Activated B cell treated with CpG ODN at 0.5 μM for 24 hours (primary cell): Measurements from ENCODE around the gene TRIM7. TPM values are rescaled to one million over a fixed set of nuclear protein-coding genes. Genes with fewer than 3 reads are reported as not detected.

Experiments used
- ATAC-seq: fragments of 200-7000 bp; cut with Tn5 transposase; one replicate; pipeline ENCODE4 v1.10.0; 2021; ENCODE audit warnings: low read depth, mild to moderate bottlenecking, moderate library complexity
- CTCF ChIA-PET: fragments of 350-600 bp; sonication (Branson Sonifier 250); formaldehyde crosslinking; loops from one replicate; lab custom pipeline; 2021; ENCODE audit warnings: antibody characterized with exemption; lab: Charles Lee
- POLR2A ChIA-PET: fragments of 350-600 bp; sonication (Branson Sonifier 250); formaldehyde crosslinking; loops from one replicate; lab custom pipeline; 2021; ENCODE audit warnings: antibody characterized with exemption; lab: Charles Lee
- DNase-seq: peaks from one replicate; pipeline ENCODE4 v3.0.0; 2022
- H3K27ac Mint-ChIP-seq: one replicate; pipeline ENCODE4 v1.8.0; 2020; ENCODE audit warnings: mixed read lengths
- H3K27me3 Mint-ChIP-seq: one replicate; pipeline ENCODE4 v1.8.0; 2021; ENCODE audit warnings: mixed read lengths
- H3K36me3 Mint-ChIP-seq: one replicate; pipeline ENCODE4 v1.8.0; 2021; ENCODE audit warnings: low read depth, mixed read lengths
- H3K4me1 Mint-ChIP-seq: one replicate; pipeline ENCODE4 v1.8.0; 2021; ENCODE audit warnings: mixed read lengths
- H3K4me3 Mint-ChIP-seq: one replicate; pipeline ENCODE4 v1.8.0; 2020; ENCODE audit warnings: mild to moderate bottlenecking, mixed read lengths
- H3K9me3 Mint-ChIP-seq: one replicate; pipeline ENCODE4 v1.8.0; 2020; ENCODE audit warnings: mixed read lengths
- intact Hi-C: fragments of 100-400 bp; cut with micrococcal nuclease; formaldehyde crosslinking; loops from one replicate; pipeline ENCODE4 v1.15.1; 2024
- total RNA-seq: library from RNA; stranded (reverse); gene quantifications from 2 replicates; pipeline ENCODE4 v1.2.3, GENCODE V29; 2022
- TF ChIP-seq, protein P1 (sequence below): fragments of 200-600 bp; IDR thresholded peaks from one replicate; pipeline ENCODE4 v1.8.0; 2022; ENCODE audit warnings: antibody characterized with exemption, mild to moderate bottlenecking

The TRIM7 gene
- total RNA-seq, 1 donor from 2014 or later: 0.51 TPM

DNA sequence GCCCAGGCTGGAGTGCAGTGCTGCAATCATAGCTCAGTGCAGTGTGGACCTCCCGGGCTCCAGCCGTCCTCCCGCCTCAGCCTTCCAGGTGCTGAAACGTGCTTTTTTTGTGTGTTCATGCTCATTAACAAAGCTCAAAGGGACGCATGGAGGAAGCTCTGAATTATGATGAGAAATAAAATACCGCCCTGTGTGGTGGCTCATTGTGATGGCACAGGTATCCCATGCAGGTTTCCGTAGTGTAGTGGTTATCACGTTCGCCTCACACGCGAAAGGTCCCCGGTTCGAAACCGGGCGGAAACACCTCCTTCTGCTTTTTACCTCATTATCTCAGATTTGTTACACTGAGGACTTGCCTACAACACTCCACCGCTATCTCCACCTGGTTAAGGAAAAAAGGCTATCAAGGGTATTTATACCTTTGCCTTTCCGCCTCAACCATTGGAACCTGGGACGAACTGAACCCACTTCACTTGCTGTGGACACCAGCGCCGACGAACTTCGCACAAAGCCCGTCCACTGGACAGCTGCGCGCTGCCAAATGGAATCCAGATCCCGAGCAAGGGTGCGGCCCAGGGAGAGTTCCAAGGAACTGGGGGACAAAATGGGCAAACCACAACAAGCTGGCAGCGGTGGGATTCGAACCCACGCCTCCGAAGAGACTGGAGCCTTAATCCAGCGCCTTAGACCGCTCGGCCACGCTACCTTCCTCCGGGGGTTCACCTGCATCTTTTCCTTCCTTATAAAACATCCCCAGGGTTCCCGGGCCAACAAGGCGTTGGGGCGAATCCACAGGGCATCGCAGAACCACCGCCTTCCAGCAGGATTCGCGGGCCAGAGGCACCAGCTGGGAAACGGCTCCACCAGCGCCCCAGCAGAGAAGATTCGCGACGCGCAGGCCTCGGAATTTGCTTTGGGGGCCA, 31.3 kb downstream of the TRIM7 start:
- intact Hi-C loops: loop anchor here (1.0 to 5.0 kb wide), 3 partner anchors 9 to 76 kb away; no protein-coding TSS in a partner anchor
- Mint-ChIP-seq H3K4me1 (peaks cover 33% of the 10 kb centered on the region), H3K27me3 (peaks cover 16% of the 10 kb centered on the region), H3K27ac (peak overlapping the region; percentile 78), H3K36me3 (no peaks in the 10 kb centered on the region), H3K9me3 (no peaks in the 10 kb centered on the region), H3K4me3 (peak overlapping the region; percentile 83)
- ChIA-PET POLR2A (interaction anchor here (0.5 to 1.8 kb wide), 8 partner anchors 10 to 123 kb away, joined by 3 to 14 read pairs (median 4); partner anchors contain the start of genes TRIM41 and TRIM7), CTCF (interaction anchor here (0.6 to 2.0 kb wide), 6 partner anchors 11 to 63 kb away, joined by 3 to 6 read pairs (median 4); no protein-coding TSS in a partner anchor)
- ATAC-seq (peak; percentile 76), DNase-seq (peak; percentile 40)
- TF ChIP-seq, protein P1, sequence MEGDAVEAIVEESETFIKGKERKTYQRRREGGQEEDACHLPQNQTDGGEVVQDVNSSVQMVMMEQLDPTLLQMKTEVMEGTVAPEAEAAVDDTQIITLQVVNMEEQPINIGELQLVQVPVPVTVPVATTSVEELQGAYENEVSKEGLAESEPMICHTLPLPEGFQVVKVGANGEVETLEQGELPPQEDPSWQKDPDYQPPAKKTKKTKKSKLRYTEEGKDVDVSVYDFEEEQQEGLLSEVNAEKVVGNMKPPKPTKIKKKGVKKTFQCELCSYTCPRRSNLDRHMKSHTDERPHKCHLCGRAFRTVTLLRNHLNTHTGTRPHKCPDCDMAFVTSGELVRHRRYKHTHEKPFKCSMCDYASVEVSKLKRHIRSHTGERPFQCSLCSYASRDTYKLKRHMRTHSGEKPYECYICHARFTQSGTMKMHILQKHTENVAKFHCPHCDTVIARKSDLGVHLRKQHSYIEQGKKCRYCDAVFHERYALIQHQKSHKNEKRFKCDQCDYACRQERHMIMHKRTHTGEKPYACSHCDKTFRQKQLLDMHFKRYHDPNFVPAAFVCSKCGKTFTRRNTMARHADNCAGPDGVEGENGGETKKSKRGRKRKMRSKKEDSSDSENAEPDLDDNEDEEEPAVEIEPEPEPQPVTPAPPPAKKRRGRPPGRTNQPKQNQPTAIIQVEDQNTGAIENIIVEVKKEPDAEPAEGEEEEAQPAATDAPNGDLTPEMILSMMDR: no peak

DNA sequence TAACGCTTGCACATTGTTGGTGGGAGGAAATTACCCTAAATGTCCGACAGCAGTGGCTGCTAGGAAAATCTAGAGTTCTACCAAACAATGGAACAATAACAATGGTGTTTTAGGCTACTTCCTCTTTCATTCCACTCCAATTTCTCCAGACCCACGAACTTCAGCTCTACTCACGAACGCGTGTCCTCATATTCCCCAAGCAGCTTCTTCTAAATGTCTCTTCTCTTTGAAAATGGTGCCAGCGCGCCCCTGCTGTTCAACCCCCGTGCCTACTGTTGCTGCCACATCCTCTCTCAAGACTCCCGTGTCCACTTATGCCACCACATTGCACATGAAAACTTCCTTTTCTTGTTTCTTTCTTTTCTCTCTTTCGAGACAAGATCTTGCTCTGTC, 32.0 kb downstream of the TRIM7 start:
- CTCF ChIA-PET: interaction anchor here (1.3 to 2.0 kb wide), 5 partner anchors 11 to 19 kb away, joined by 3 to 6 read pairs (median 4); no protein-coding TSS in a partner anchor
- peaks cover 33% of the 10 kb centered on the region for H3K4me1 Mint-ChIP-seq
- H3K9me3 Mint-ChIP-seq: no peaks in the 10 kb centered on the region
- peak overlapping the region; percentile 78 for H3K27ac Mint-ChIP-seq
- intact Hi-C loops: loop anchor here (1.0 to 5.0 kb wide), 3 partner anchors 9 to 76 kb away; no protein-coding TSS in a partner anchor
- no peaks in the 10 kb centered on the region for H3K36me3 Mint-ChIP-seq
- peak overlapping the region; percentile 83 for H3K4me3 Mint-ChIP-seq
- peaks cover 19% of the 10 kb centered on the region for H3K27me3 Mint-ChIP-seq
- DNase-seq (no peak), ATAC-seq (peak; percentile 35)
- POLR2A ChIA-PET: interaction anchor here (1.0 to 1.8 kb wide), 6 partner anchors 10 to 50 kb away, joined by 3 to 14 read pairs (median 4); partner anchors contain the start of genes TRIM41 and TRIM7
- TF ChIP-seq, protein P1: no peak

DNA sequence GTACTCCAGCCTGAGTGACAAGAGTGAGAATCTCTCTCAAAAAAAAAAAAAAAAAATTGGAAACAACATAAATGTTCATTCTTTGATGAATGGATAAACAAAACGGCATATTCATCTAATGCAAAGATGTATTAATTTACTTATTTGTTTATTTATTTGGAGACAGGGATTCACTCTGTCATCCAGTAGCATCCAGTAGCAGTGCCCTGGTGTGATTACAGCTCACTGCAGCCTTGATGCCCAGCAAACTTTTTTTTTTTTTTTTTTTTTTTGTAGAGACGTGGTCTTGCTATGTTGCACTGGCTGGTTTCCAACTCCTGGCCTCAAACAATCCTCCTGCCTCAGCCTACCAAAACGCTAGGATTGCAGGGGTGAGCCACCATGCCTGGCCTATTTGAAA, 33.2 kb downstream of the TRIM7 start:
- CTCF ChIA-PET: interaction anchor here (2.0 kb wide), 1 partner anchor 15 kb away, joined by 6 read pairs; no protein-coding TSS in a partner anchor
- Mint-ChIP-seq H3K27me3 (peaks cover 26% of the 10 kb centered on the region), H3K9me3 (peaks cover under 1% of the 10 kb centered on the region), H3K4me1 (peaks cover 45% of the 10 kb centered on the region), H3K27ac (no peak overlapping the region), H3K4me3 (no peak overlapping the region), H3K36me3 (no peaks in the 10 kb centered on the region)
- ATAC-seq (no peak), DNase-seq (no peak)
- intact Hi-C loops: loop anchor here (5.0 kb wide), 1 partner anchor 74 kb away; no protein-coding TSS in a partner anchor
- POLR2A ChIA-PET: interaction anchor here (1.0 to 1.2 kb wide), 2 partner anchors 18 to 90 kb away, joined by 3 to 7 read pairs; no protein-coding TSS in a partner anchor
- TF ChIP-seq, protein P1: no peak

DNA sequence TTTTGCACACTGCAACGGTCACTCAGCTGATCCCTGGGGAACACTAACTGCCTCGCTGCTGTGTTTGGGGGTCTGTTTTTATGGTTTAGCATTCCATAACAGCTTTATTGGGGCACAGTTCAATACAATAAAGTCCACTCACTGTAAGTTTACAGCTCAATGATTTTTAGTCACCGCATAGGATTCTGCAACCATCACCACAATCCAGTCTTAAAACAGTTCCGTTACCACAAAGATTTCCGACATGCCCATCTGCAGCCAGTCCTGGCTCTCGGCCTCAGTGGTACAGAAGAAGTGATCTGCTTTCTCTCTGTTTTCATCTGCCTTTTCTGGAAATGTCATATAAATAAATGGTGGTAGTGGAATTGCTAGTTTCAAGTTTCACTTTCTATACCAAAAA, 34.0 kb downstream of the TRIM7 start:
- Mint-ChIP-seq H3K9me3 (peaks cover 2% of the 10 kb centered on the region), H3K4me1 (peaks cover 47% of the 10 kb centered on the region), H3K4me3 (no peak overlapping the region), H3K36me3 (no peaks in the 10 kb centered on the region), H3K27me3 (peaks cover 31% of the 10 kb centered on the region), H3K27ac (no peak overlapping the region)
- ChIA-PET POLR2A (interaction anchor here (0.6 to 1.7 kb wide), 5 partner anchors 19 to 91 kb away, joined by 3 to 7 read pairs (median 4); partner anchors contain the start of gene RACK1), CTCF (interaction anchor here (0.8 kb wide), 1 partner anchor 53 kb away, joined by 3 read pairs; no protein-coding TSS in a partner anchor)
- intact Hi-C loops: loop anchor here (5.0 kb wide), 1 partner anchor 74 kb away; no protein-coding TSS in a partner anchor
- DNase-seq (no peak), ATAC-seq (no peak)
- TF ChIP-seq, protein P1: no peak
